Vagina (tissue), 2 donors: Measurements from ENCODE around the gene EFCAB9.

Experiments
- POLR2AphosphoS5 ChIP-seq, 2 donors: sonication (generic); formaldehyde crosslinking; IDR thresholded peaks; one replicate each; pipeline ENCODE4 v1.9.0; 2017; ENCODE audit warnings: antibody characterized with exemption in 2 of 2, mild to moderate bottlenecking in 2 of 2, low read depth in 1 of 2; ENCODE audit not compliant: insufficient read depth in 1 of 2
- TF ChIP-seq, protein P1 (sequence below), 3 experiments: fragments of 450-650 bp in 2 of 3; fragments of 200-600 bp in 1 of 3; sonication (generic) in 1 of 3; IDR thresholded peaks; one replicate each; pipeline ENCODE4 v1.5.1; 2017 to 2019; ENCODE audit warnings: antibody characterized with exemption in 3 of 3, mild to moderate bottlenecking in 2 of 3, moderate library complexity in 2 of 3

DNA sequence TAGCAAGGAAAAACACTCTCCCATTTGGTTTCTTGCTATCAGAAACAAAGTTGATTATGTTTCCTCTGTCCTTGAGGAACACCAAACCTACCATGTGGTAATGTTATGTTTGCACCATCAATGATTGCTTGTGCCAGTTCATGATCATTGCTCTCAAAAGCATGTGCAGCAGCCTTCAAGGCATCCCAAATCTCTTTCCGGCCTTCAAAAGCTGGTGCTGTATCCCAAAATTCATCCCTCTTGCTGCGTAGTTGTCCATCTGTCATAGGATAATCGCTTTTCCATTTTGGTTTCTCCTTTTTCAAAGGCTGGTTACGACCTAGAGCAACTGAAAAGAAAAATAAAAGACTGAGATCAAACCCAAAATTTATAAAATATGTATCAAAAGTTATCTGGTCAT is 40.1 kb downstream of the EFCAB9 start:
- no peak for TF ChIP-seq POLR2AphosphoS5 (IDR thresholded peaks at IDR 0.05; ENCODE audit: insufficient read depth in 1 of 2, low read depth in 1 of 2)
- TF ChIP-seq, protein P1, sequence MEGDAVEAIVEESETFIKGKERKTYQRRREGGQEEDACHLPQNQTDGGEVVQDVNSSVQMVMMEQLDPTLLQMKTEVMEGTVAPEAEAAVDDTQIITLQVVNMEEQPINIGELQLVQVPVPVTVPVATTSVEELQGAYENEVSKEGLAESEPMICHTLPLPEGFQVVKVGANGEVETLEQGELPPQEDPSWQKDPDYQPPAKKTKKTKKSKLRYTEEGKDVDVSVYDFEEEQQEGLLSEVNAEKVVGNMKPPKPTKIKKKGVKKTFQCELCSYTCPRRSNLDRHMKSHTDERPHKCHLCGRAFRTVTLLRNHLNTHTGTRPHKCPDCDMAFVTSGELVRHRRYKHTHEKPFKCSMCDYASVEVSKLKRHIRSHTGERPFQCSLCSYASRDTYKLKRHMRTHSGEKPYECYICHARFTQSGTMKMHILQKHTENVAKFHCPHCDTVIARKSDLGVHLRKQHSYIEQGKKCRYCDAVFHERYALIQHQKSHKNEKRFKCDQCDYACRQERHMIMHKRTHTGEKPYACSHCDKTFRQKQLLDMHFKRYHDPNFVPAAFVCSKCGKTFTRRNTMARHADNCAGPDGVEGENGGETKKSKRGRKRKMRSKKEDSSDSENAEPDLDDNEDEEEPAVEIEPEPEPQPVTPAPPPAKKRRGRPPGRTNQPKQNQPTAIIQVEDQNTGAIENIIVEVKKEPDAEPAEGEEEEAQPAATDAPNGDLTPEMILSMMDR (IDR thresholded peaks at IDR 0.05), result no peak
